ENCODE results near the gene KLHDC10.

GRCh38 chr7:130102588-130102987 lies 32.3 kb downstream of the KLHDC10 start:
- TF ChIP-seq, protein P1, sequence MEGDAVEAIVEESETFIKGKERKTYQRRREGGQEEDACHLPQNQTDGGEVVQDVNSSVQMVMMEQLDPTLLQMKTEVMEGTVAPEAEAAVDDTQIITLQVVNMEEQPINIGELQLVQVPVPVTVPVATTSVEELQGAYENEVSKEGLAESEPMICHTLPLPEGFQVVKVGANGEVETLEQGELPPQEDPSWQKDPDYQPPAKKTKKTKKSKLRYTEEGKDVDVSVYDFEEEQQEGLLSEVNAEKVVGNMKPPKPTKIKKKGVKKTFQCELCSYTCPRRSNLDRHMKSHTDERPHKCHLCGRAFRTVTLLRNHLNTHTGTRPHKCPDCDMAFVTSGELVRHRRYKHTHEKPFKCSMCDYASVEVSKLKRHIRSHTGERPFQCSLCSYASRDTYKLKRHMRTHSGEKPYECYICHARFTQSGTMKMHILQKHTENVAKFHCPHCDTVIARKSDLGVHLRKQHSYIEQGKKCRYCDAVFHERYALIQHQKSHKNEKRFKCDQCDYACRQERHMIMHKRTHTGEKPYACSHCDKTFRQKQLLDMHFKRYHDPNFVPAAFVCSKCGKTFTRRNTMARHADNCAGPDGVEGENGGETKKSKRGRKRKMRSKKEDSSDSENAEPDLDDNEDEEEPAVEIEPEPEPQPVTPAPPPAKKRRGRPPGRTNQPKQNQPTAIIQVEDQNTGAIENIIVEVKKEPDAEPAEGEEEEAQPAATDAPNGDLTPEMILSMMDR (conservative IDR thresholded peaks at IDR 0.05), result no peak
- no peak for TF ChIP-seq EZH2 (IDR thresholded peaks at IDR 0.05; ENCODE audit: low read depth)
